ENCODE measurements around the gene NOL4L.

The NOL4L gene

DNA sequence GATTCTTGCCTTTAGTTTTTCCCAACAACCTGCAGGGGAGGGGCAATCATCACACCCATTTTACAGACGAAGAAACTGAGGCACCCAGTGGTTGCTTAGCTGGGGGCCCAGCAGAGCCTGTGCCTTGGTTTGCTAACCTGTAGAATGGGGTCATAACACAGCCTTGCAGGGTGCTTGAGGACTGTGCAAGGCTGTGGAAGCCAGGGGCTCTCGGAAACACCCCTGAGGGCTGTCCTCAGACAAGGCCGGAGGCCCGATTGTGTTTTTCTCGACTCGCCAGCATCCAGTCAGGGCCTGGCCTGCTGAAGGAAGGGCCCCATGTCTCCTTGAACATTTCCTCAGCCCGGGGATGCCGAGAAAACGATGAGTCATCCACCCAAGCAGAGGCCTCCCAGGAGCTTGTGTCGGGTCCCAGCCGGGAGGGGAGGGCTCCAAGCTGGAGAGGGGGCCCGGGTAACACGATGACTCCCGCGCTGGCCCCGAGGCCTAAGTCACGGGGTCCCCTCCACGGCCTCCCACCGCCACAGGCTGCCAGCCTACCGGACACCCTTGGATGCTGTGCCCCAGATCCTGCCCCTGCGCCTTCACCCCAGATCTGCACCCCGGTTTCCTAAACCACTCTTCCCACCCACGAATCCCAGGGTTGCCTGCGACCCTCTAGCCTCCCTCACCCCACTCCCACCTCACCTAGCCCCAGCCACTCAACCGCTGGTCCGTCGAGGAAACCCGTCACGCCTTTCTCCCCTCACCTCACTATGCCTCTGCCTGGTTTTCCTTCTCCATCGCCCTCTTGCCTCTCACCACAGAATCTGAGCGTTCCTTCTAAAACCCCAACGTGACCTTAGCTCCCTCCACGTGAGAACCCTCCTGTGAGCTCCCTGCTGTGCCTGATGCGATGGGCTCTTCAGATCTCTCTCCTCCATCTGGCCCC is 10.6 kb downstream of the NOL4L start:
- TF ChIP-seq PPARA (CRISPR knock-in tag; IDR thresholded peaks at IDR 0.05; ENCODE audit: borderline replicate concordance) (no peak), ZNF8 (CRISPR knock-in tag; IDR thresholded peaks at IDR 0.05) (no peak), ZC3H10 (CRISPR knock-in tag; IDR thresholded peaks at IDR 0.05) (no peak), ZFP30 (CRISPR knock-in tag; IDR thresholded peaks at IDR 0.05) (no peak), CSDC2 (CRISPR knock-in tag; IDR thresholded peaks at IDR 0.05) (no peak), GLIS3 (CRISPR knock-in tag; IDR thresholded peaks at IDR 0.05) (no peak), ESRRG (CRISPR knock-in tag; IDR thresholded peaks at IDR 0.05) (no peak)
- TF ChIP-seq, protein P1, sequence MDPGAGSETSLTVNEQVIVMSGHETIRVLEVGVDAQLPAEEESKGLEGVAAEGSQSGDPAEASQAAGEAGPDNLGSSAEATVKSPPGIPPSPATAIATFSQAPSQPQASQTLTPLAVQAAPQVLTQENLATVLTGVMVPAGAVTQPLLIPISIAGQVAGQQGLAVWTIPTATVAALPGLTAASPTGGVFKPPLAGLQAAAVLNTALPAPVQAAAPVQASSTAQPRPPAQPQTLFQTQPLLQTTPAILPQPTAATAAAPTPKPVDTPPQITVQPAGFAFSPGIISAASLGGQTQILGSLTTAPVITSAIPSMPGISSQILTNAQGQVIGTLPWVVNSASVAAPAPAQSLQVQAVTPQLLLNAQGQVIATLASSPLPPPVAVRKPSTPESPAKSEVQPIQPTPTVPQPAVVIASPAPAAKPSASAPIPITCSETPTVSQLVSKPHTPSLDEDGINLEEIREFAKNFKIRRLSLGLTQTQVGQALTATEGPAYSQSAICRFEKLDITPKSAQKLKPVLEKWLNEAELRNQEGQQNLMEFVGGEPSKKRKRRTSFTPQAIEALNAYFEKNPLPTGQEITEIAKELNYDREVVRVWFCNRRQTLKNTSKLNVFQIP (CRISPR knock-in tag; IDR thresholded peaks at IDR 0.05; ENCODE audit: borderline replicate concordance, low read depth): no peak
- TF ChIP-seq, protein P2, sequence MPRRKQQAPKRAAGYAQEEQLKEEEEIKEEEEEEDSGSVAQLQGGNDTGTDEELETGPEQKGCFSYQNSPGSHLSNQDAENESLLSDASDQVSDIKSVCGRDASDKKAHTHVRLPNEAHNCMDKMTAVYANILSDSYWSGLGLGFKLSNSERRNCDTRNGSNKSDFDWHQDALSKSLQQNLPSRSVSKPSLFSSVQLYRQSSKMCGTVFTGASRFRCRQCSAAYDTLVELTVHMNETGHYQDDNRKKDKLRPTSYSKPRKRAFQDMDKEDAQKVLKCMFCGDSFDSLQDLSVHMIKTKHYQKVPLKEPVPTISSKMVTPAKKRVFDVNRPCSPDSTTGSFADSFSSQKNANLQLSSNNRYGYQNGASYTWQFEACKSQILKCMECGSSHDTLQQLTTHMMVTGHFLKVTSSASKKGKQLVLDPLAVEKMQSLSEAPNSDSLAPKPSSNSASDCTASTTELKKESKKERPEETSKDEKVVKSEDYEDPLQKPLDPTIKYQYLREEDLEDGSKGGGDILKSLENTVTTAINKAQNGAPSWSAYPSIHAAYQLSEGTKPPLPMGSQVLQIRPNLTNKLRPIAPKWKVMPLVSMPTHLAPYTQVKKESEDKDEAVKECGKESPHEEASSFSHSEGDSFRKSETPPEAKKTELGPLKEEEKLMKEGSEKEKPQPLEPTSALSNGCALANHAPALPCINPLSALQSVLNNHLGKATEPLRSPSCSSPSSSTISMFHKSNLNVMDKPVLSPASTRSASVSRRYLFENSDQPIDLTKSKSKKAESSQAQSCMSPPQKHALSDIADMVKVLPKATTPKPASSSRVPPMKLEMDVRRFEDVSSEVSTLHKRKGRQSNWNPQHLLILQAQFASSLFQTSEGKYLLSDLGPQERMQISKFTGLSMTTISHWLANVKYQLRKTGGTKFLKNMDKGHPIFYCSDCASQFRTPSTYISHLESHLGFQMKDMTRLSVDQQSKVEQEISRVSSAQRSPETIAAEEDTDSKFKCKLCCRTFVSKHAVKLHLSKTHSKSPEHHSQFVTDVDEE (CRISPR knock-in tag; IDR thresholded peaks at IDR 0.05): no peak
- ATAC-seq: peak; percentile 87

DNA sequence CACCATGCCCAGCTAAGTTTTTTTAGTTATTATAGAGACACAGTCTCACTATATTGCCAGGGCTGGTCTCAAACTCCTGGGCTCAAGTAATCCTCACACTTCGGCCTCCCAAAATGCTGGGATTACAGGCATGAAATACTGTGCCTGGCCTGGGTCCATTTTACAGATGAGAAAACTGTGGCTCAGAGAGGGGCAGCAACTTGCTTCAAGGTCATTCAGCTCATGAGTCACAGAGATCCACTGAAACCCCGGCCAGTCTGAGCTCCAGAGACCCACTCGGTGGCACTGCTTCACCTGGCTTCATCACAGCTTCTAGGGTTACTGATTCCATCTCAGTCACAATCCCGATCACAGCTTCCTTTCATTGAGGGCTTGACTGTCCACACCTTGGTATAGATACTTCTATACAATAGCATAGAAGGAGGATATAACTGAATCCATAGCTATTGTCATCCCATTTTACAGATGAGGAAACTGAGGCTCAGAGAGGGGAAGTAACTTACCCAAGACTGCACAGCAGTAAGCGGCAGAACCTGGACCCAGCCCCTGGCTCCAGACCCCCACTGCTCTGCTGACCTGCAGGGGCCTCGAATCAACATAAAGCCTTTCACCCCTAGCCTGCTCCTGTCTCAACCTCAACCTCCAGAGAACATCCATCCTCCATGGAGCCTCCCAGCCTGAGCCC is 11.8 kb downstream of the NOL4L start:
- no peak for ATAC-seq
- no peak for TF ChIP-seq ZNF8 (CRISPR knock-in tag; IDR thresholded peaks at IDR 0.05)
- TF ChIP-seq, protein P2 (CRISPR knock-in tag; IDR thresholded peaks at IDR 0.05): no peak
- TF ChIP-seq ARNTL (CRISPR knock-in tag; IDR thresholded peaks at IDR 0.05; ENCODE audit: borderline replicate concordance, low read depth): no peak
- no peak for TF ChIP-seq ZFP30 (CRISPR knock-in tag; IDR thresholded peaks at IDR 0.05)
- no peak for TF ChIP-seq ZNF70 (CRISPR knock-in tag; IDR thresholded peaks at IDR 0.05)
- TF ChIP-seq TCF4 (CRISPR knock-in tag; IDR thresholded peaks at IDR 0.05; ENCODE audit: borderline replicate concordance): no peak
- TF ChIP-seq RARB (CRISPR knock-in tag; IDR thresholded peaks at IDR 0.05): no peak
- TF ChIP-seq, protein P1 (CRISPR knock-in tag; IDR thresholded peaks at IDR 0.05; ENCODE audit: borderline replicate concordance, low read depth): no peak
- no peak for TF ChIP-seq SNAI2 (CRISPR knock-in tag; IDR thresholded peaks at IDR 0.05)
- no peak for TF ChIP-seq PPARA (CRISPR knock-in tag; IDR thresholded peaks at IDR 0.05; ENCODE audit: borderline replicate concordance)
- TF ChIP-seq, protein P3, sequence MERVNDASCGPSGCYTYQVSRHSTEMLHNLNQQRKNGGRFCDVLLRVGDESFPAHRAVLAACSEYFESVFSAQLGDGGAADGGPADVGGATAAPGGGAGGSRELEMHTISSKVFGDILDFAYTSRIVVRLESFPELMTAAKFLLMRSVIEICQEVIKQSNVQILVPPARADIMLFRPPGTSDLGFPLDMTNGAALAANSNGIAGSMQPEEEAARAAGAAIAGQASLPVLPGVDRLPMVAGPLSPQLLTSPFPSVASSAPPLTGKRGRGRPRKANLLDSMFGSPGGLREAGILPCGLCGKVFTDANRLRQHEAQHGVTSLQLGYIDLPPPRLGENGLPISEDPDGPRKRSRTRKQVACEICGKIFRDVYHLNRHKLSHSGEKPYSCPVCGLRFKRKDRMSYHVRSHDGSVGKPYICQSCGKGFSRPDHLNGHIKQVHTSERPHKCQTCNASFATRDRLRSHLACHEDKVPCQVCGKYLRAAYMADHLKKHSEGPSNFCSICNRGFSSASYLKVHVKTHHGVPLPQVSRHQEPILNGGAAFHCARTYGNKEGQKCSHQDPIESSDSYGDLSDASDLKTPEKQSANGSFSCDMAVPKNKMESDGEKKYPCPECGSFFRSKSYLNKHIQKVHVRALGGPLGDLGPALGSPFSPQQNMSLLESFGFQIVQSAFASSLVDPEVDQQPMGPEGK (CRISPR knock-in tag; IDR thresholded peaks at IDR 0.05; ENCODE audit: borderline replicate concordance): no peak
- TF ChIP-seq GLIS3 (CRISPR knock-in tag; IDR thresholded peaks at IDR 0.05): no peak
- no peak for TF ChIP-seq ZC3H10 (CRISPR knock-in tag; IDR thresholded peaks at IDR 0.05)
- TF ChIP-seq OSR1 (CRISPR knock-in tag; IDR thresholded peaks at IDR 0.05): no peak
- TF ChIP-seq ZNF565 (CRISPR knock-in tag; conservative IDR thresholded peaks at IDR 0.05; ENCODE audit: low read depth): no peak
- no peak for TF ChIP-seq ISL1 (CRISPR knock-in tag; IDR thresholded peaks at IDR 0.05)
- TF ChIP-seq TOX (CRISPR knock-in tag; IDR thresholded peaks at IDR 0.05; ENCODE audit: borderline replicate concordance): no peak
- TF ChIP-seq, protein P4, sequence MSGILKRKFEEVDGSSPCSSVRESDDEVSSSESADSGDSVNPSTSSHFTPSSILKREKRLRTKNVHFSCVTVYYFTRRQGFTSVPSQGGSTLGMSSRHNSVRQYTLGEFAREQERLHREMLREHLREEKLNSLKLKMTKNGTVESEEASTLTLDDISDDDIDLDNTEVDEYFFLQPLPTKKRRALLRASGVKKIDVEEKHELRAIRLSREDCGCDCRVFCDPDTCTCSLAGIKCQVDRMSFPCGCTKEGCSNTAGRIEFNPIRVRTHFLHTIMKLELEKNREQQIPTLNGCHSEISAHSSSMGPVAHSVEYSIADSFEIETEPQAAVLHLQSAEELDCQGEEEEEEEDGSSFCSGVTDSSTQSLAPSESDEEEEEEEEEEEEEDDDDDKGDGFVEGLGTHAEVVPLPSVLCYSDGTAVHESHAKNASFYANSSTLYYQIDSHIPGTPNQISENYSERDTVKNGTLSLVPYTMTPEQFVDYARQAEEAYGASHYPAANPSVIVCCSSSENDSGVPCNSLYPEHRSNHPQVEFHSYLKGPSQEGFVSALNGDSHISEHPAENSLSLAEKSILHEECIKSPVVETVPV (CRISPR knock-in tag; IDR thresholded peaks at IDR 0.05): no peak
- no peak for TF ChIP-seq CSDC2 (CRISPR knock-in tag; IDR thresholded peaks at IDR 0.05)
- TF ChIP-seq, protein P5, sequence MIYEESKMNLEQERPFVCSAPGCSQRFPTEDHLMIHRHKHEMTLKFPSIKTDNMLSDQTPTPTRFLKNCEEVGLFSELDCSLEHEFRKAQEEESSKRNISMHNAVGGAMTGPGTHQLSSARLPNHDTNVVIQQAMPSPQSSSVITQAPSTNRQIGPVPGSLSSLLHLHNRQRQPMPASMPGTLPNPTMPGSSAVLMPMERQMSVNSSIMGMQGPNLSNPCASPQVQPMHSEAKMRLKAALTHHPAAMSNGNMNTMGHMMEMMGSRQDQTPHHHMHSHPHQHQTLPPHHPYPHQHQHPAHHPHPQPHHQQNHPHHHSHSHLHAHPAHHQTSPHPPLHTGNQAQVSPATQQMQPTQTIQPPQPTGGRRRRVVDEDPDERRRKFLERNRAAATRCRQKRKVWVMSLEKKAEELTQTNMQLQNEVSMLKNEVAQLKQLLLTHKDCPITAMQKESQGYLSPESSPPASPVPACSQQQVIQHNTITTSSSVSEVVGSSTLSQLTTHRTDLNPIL (CRISPR knock-in tag; IDR thresholded peaks at IDR 0.05; ENCODE audit: low read depth): no peak

Data from SK-N-SH treated with all-trans-retinoic acid at 6 μM for 48 hours (cell line).